Omental fat pad (tissue), 4 donors: ENCODE measurements around the gene PAF1. TPM values are rescaled to one million over a fixed set of nuclear protein-coding genes. Genes with fewer than 3 reads are reported as not detected.
A peak's percentile ranks its signal among the peaks of the same experiment; 100 is the strongest.

Source experiments
- ATAC-seq: fragments of 150-250 bp; one replicate; pipeline ENCODE4 v1.9.1; 2016; ENCODE audit warnings: mild to moderate bottlenecking, moderate library complexity; ENCODE audit not compliant: low FRiP score
- DNase-seq: peaks from one replicate; pipeline ENCODE4 v3.0.0-alpha.2; 2019; ENCODE audit warnings: low spot score
- total RNA-seq, 4 donors: library from RNA; depleted of rRNA; stranded (reverse); fragments of >200 nt; gene quantifications; one replicate each; pipeline ENCODE4 v1.1.0, GENCODE V29; 2016
- TF ChIP-seq, protein P1 (sequence below), 3 donors: fragments of 450-650 bp; IDR thresholded peaks; one replicate each; pipeline ENCODE4 v1.5.1; 2016 to 2017; ENCODE audit warnings: antibody characterized with exemption in 3 of 3, mild to moderate bottlenecking in 3 of 3, moderate library complexity in 2 of 3

The PAF1 gene
- total RNA-seq, 4 donors from 2014 or later = 29.2 to 60.3 (median 53.3) TPM

DNA sequence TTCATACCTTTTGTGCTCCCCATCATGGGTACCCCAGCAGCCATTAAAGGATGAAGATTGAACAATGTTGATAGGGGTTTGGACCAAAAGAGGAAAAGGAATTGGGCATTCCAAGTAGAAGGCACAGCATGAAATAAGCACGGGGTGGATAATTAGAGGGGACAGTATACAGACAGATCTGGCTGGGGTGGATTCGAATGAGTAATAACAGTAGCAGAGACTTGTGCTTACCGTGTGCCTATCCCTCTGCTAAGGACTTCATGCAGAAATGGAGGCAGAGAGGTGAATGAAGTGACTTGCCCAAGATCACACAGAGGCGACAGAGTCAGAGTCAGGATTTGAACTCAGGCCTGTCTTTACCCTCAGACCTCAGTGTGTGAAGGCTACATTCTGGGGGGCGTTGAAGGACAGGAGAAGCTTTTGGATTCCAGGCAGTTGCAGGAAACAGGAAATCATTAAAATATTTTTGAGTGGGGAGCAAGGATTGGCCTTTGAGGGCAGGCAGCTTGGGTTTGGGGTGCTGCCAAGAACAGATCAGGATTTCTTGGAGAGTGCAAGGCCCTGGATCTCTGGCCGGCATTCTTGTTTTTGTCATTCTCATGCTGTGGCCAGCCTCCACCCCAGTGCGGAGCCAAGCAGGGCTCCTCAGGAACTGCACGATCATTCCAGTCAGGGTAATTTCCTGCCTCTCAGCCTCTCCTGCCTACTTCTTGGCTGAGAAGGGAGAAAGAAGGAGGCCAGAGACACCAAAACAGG is 18.7 kb downstream of the PAF1 start:
- ATAC-seq (peak; percentile 85), DNase-seq (no peak)
- TF ChIP-seq, protein P1, sequence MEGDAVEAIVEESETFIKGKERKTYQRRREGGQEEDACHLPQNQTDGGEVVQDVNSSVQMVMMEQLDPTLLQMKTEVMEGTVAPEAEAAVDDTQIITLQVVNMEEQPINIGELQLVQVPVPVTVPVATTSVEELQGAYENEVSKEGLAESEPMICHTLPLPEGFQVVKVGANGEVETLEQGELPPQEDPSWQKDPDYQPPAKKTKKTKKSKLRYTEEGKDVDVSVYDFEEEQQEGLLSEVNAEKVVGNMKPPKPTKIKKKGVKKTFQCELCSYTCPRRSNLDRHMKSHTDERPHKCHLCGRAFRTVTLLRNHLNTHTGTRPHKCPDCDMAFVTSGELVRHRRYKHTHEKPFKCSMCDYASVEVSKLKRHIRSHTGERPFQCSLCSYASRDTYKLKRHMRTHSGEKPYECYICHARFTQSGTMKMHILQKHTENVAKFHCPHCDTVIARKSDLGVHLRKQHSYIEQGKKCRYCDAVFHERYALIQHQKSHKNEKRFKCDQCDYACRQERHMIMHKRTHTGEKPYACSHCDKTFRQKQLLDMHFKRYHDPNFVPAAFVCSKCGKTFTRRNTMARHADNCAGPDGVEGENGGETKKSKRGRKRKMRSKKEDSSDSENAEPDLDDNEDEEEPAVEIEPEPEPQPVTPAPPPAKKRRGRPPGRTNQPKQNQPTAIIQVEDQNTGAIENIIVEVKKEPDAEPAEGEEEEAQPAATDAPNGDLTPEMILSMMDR (IDR thresholded peaks at IDR 0.05) = no peak

DNA sequence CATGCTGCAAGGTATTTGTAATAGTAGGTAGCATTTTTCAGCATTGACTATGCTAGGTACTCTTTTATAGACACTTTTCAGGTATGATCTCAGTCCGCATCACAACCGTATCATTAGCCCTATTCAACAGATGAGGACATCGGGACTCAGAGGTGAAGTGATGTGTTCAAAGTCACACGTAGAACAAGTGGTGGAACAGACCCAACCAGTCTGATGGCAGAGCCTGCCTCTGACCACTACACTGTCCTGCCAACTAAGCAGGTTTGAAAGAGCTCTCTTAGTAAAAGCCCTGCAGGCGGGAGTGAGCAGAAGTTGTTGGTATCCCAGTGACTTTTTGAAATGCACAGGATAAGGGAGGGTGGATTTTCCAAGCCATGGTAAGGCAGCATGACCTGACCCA is 20.2 kb downstream of the PAF1 start:
- ATAC-seq (no peak), DNase-seq (no peak)
- TF ChIP-seq, protein P1 (IDR thresholded peaks at IDR 0.05) = no peak

DNA sequence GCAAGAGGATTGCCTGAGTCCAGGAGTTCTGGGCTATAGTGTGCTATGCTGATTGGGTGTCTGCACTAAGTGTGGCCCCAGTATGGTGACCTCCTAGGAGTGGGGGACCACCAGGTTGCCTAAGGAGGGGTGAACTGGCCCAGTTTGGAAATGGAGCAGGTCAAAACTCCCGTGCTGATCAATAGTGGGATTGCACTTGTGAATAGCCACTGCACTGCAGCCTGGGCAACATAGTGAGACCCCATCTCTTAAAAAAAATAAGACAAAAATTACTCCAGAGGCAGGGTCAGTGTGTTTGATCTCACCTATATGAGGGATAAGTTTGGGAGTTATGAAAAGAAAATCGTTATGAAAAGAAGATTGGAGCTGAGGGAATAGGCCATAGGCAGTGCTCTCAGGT is 21.7 kb downstream of the PAF1 start:
- TF ChIP-seq, protein P1 (IDR thresholded peaks at IDR 0.05) = no peak
- ATAC-seq (no peak), DNase-seq (no peak)

DNA sequence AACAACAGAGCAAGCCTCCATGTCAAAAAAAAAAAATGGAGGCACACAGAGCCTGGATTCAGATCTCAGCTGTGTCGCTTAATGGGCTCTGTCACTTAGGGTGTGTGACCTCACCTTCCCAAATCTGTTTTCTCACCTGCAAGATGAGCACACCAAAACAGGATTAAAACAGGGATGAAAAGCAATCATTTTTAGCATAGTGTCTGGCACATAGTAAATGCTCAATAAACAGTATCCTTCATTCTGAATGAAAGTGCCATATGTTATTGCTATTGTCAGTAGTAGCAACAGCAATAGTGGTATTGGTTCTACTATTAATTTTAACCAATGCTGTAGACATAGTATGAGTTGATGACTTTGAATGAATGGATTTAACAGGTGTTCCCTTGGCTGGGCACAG is 25.4 kb downstream of the PAF1 start:
- no peak for DNase-seq
- TF ChIP-seq, protein P1 (IDR thresholded peaks at IDR 0.05) = no peak
- no peak for ATAC-seq

DNA sequence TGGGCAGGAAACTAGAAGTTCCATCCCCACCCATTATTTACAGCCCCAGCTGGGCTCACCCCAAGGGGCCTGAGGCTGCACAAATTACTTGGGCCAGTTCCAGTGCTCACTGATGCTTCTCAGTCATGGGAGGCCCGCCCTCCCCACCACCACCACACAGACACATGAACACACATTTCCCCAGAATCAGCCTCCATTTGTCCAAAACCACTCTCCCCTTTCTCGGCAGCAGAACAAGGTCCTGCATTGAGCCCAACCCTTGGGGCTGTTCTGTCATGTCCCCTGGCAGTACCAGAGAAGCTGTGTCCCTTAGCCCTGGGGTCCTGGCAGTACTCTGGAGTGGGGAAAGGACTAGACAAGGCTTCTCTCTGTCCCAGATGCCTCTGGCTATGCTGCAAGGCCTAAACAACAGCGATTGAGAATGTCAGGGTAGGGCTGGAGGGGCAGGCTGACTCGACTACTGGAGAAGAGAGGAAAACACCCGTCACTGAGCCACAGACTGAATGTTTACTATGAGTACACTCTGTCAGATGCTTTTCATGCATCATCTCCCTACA is 26.9 kb downstream of the PAF1 start:
- TF ChIP-seq, protein P1 (IDR thresholded peaks at IDR 0.05) = no peak
- no peak for DNase-seq
- peak; percentile 2 for ATAC-seq

DNA sequence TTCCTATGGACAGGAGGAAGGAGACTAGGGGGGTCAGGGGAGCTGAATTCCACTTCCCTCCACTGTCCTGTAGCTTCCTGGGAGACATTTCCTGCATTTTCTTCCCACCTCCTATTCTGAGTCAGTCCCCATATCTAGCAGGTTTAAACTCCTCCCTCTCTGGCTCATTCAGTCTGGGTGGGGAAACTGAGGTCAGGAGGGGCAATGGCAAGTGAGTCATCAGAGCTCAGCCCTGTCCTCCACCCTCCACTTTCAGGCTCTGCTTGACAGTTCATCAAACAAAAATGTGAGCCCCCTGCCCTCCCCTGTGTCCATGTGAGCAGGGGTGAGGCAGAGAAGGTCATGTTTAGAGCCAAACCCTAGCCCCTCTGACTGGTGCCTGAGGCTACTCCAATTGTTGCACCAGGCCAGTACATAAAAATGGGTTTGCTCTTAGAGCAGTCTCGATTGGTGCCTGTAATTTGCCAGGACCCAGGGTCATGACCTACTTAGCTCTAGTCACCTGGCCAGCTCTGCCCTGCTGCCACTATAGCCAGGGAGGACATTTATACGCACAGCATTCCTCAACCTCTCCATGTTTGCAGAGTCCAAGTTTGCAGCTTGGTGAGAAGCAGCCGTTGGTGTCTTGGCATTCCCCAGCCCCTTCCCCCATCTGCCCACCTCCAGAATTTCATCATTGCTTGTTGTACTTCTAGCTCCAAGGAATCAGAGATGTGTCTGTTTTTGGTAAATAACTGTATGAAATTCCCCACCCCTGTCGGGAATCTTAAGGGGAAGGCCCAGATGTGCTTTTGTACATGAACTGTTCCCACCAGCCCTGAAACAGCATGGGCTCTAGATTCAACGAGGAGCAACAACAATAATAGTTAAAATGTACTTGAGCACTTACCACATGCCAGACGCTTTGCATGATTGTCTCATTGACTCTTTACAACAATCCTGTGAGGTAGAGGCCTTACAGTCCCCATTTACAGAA is 27.9 kb downstream of the PAF1 start:
- TF ChIP-seq, protein P1 (IDR thresholded peaks at IDR 0.05) = no peak
- no peak for DNase-seq
- ATAC-seq = peak; percentile 82
